ENCODE results near the gene HDLBP. TPM values are rescaled to one million over a fixed set of nuclear protein-coding genes. Genes with fewer than 3 reads are reported as not detected.

Gene HDLBP
- total and polyA plus RNA-seq, 10 of the 15 experiments (the other 5 are each of a cell fraction or from before 2014, with no cell fraction given), result 19.5 to 383 (median 249) TPM

- TF ChIP-seq, protein P1, sequence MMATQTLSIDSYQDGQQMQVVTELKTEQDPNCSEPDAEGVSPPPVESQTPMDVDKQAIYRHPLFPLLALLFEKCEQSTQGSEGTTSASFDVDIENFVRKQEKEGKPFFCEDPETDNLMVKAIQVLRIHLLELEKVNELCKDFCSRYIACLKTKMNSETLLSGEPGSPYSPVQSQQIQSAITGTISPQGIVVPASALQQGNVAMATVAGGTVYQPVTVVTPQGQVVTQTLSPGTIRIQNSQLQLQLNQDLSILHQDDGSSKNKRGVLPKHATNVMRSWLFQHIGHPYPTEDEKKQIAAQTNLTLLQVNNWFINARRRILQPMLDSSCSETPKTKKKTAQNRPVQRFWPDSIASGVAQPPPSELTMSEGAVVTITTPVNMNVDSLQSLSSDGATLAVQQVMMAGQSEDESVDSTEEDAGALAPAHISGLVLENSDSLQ (IDR thresholded peaks at IDR 0.05), result no peak
- no peak for TF ChIP-seq NKRF (conservative IDR thresholded peaks at IDR 0.05)
- TF ChIP-seq YY1 (IDR thresholded peaks at IDR 0.05; ENCODE audit: low read depth, low read length), result no peak
- TF ChIP-seq SMARCA5 (IDR thresholded peaks at IDR 0.05), result no peak
- TF ChIP-seq NR2F1 (conservative IDR thresholded peaks at IDR 0.05), result no peak
- no peak for TF ChIP-seq POU2F2 (IDR thresholded peaks at IDR 0.05; ENCODE audit: borderline replicate concordance, low read depth, low read length)
- TF ChIP-seq ATF7 (IDR thresholded peaks at IDR 0.05; ENCODE audit: low read depth), result no peak
- TF ChIP-seq YBX1 (IDR thresholded peaks at IDR 0.05), result no peak
- no peak for TF ChIP-seq MAX (IDR thresholded peaks at IDR 0.05; ENCODE audit: low read depth, low read length)
- TF ChIP-seq NR2C2 (IDR thresholded peaks at IDR 0.05; ENCODE audit: borderline replicate concordance, control insufficient read depth, insufficient read length, low read depth), result no peak
- TF ChIP-seq NR2C1 (IDR thresholded peaks at IDR 0.05), result no peak
- TF ChIP-seq NFYA (IDR thresholded peaks at IDR 0.05; ENCODE audit: borderline replicate concordance, low read depth, low read length), result no peak
- no peak for TF ChIP-seq SMAD1 (IDR thresholded peaks at IDR 0.05; ENCODE audit: low read depth, partially characterized antibody)
- TF ChIP-seq, protein P2, sequence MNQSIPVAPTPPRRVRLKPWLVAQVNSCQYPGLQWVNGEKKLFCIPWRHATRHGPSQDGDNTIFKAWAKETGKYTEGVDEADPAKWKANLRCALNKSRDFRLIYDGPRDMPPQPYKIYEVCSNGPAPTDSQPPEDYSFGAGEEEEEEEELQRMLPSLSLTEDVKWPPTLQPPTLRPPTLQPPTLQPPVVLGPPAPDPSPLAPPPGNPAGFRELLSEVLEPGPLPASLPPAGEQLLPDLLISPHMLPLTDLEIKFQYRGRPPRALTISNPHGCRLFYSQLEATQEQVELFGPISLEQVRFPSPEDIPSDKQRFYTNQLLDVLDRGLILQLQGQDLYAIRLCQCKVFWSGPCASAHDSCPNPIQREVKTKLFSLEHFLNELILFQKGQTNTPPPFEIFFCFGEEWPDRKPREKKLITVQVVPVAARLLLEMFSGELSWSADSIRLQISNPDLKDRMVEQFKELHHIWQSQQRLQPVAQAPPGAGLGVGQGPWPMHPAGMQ (IDR thresholded peaks at IDR 0.05; ENCODE audit: borderline replicate concordance), result no peak
- TF ChIP-seq NFIC (IDR thresholded peaks at IDR 0.05; ENCODE audit: low read depth, low read length), result no peak
These were observed 9.8 kb upstream of the HDLBP start (continued) for GRCh38 chr2:241325257-241325656.

Data from GM12878 (cell line).